ENCODE measurements around the gene DPH5. TPM values are rescaled to one million over a fixed set of nuclear protein-coding genes. Genes with fewer than 3 reads are reported as not detected.

The DPH5 gene
- total and polyA plus RNA-seq, 10 of the 15 experiments (the other 5 are each of a cell fraction or from before 2014, with no cell fraction given) = 44.1 to 95.7 (median 66.4) TPM

- WGBS (ENCODE audit: insufficient coverage, insufficient replicate concordance, low lambda C conversion rate, missing lambda C conversion rate) = 4% methylated on average over 1 of the region's 1 CpG
- H3K4me2 ChIP-seq (ENCODE audit: control insufficient read depth, insufficient read depth) = no peak overlapping the region
- ATAC-seq = no peak
- no peaks in the 10 kb centered on the region for H4K20me1 ChIP-seq (ENCODE audit: control insufficient read depth, insufficient read depth)
- H3K9ac ChIP-seq (ENCODE audit: control insufficient read depth, insufficient read depth, low read length) = no peak overlapping the region
- no TSS peak for BruUV-seq (replicated peaks)
- ChIA-PET POLR2A (no interaction called here), SMC1A (ENCODE audit: uncharacterized antibody, unreplicated experiment) (no interaction called here), CTCF (interaction anchor here (0.6 to 1.2 kb wide), 2 partner anchors 63 to 162 kb away, joined by 3 read pairs; no protein-coding TSS in a partner anchor), RAD21 (ENCODE audit: unreplicated experiment) (no interaction called here)
- FAIRE-seq = no peak
- no peak overlapping the region for H3K27ac ChIP-seq (ENCODE audit: control insufficient read depth, insufficient read depth)
- no peaks in the 10 kb centered on the region for H3K27me3 ChIP-seq (replicated peaks in 1 of 2; ENCODE audit: control insufficient read depth in 2 of 2, insufficient read depth in 2 of 2, low read length in 1 of 2)
- in situ Hi-C loops (cut with MboI) = no loop called here
- H3K79me2 ChIP-seq (ENCODE audit: control insufficient read depth, insufficient read depth, low read length) = no peaks in the 10 kb centered on the region
- intact Hi-C loops (cut with micrococcal nuclease; ENCODE audit: unreplicated experiment) = no loop called here
- no peak overlapping the region for H2AFZ ChIP-seq (ENCODE audit: control insufficient read depth, low read depth, low read length)
- H3K36me3 ChIP-seq (ENCODE audit: control insufficient read depth in 2 of 2, insufficient read depth in 2 of 2, low read length in 1 of 2) = peaks cover 2 to 15% of the 10 kb centered on the region in 2 experiments; a peak in 3 of 4 replicates
- no peaks in the 10 kb centered on the region for H3K9me3 ChIP-seq (replicated peaks; ENCODE audit: control insufficient read depth, insufficient read depth, low read length)
- no peak overlapping the region for H3K4me3 ChIP-seq
- no peak for DNase-seq (ENCODE audit: low read depth, low spot score)
- no peaks in the 10 kb centered on the region for H3K4me1 ChIP-seq (ENCODE audit: control insufficient read depth, insufficient read depth, low read length)
- TF ChIP-seq RAD21 (IDR thresholded peaks at IDR 0.05; ENCODE audit: insufficient read depth, low read depth, low read length) (no peak), ASH2L (IDR thresholded peaks at IDR 0.05; ENCODE audit: borderline replicate concordance, low read depth) (no peak), IRF3 (IDR thresholded peaks at IDR 0.05) (no peak), ZNF592 (IDR thresholded peaks at IDR 0.05) (no peak), NRF1 (conservative IDR thresholded peaks at IDR 0.05; ENCODE audit: low read depth, low read length) (no peak), ZNF687 (IDR thresholded peaks at IDR 0.05) (no peak), TBL1XR1 (IDR thresholded peaks at IDR 0.05; ENCODE audit: low read depth, low read length) (no peak), MLLT1 (IDR thresholded peaks at IDR 0.05) (no peak), HDGF (IDR thresholded peaks at IDR 0.05) (no peak), CTCF (IDR thresholded peaks at IDR 0.05 in 2 of 3, conservative IDR thresholded peaks at IDR 0.05 in 1 of 3; ENCODE audit: control insufficient read depth in 2 of 3, extremely low read depth in 1 of 3, insufficient read depth in 1 of 3, low read depth in 3 of 3, low read length in 3 of 3) (no peak)
Measured at GRCh38 chr1:100972185-100972584, 53.4 kb downstream of the DPH5 start.

Measured in GM12878 (cell line).